ENCODE data around the gene AVEN. TPM values are rescaled to one million over a fixed set of nuclear protein-coding genes. Genes with fewer than 3 reads are reported as not detected.

The AVEN gene
- 19.9 to 23.6 TPM (median 21.9 TPM) in 5 replicates for total RNA-seq (2022; extraction: Qiagen RNA extraction)

GRCh38 chr15:34038871-34039789 is at the start of gene AVEN:
TSS of gene AVEN (minus strand) at chr15:34039204. CDS start at chr15:34039046, 158 bp downstream.

GRCh38 chr15:33968224-33968623 is 70.8 kb downstream of the AVEN start, which contains the start of gene CHRM5:
TSS of gene CHRM5 (plus strand) at chr15:33968497. CDS start at chr15:34062718, 94,221 bp downstream.

Other genes starting within 250 kb of the AVEN start
- gene CHRM5, start 70.7 kb downstream of the AVEN start, total RNA-seq (2022; extraction: Qiagen RNA extraction): 0.02 TPM in 3 of 5 replicates, not detected in the others
- gene EMC7, start 62.7 kb upstream of the AVEN start, total RNA-seq (2022; extraction: Qiagen RNA extraction): 135 to 153 TPM (median 141 TPM) in 5 replicates
- gene PGBD4, start 62.9 kb upstream of the AVEN start, total RNA-seq (2022; extraction: Qiagen RNA extraction): 1.2 to 1.6 TPM (median 1.5 TPM) in 5 replicates
- gene KATNBL1, start 170.9 kb upstream of the AVEN start, total RNA-seq (2022; extraction: Qiagen RNA extraction): 29.1 to 41.6 TPM (median 33.1 TPM) in 5 replicates
- gene EMC4, start 185.8 kb upstream of the AVEN start, total RNA-seq (2022; extraction: Qiagen RNA extraction): 196 to 214 TPM (median 199 TPM) in 5 replicates